Colon (tissue), 2 donors: Measurements from ENCODE around the gene USHBP1.
"Not testable (repeated sequence)": the region's sequence is repeated elsewhere in the genome, so short reads cannot be mapped to it uniquely, and the experiment has no call there.

Experiments used
- FAIRE-seq: peaks from 2 replicates; lab custom pipeline; 2012; peaks lifted over from hg19 to GRCh38; lab: Jason Lieb, UNC
- donor health status: control.
- donor health status: control.

USHBP1 gene

DNA sequence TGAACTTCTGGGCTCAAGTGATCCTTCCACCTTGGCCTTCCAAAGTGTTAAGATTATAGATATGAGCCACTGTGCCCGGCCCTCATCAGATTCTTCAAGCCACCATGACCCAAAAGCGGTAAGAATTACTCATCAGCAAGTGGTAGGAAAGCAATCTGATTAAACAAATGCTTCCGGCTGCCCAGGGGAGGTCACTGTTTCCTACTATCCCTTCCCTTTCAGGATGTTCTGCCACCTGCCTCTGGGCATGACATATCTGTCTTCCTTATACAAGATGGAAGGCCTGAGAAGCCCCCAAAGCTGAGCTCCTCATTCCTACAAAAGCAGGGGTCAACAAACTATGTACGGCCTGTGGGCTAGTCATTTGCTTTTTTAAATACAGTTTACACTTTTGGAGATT is 31.7 kb upstream of the USHBP1 start:
- FAIRE-seq: no peak

DNA sequence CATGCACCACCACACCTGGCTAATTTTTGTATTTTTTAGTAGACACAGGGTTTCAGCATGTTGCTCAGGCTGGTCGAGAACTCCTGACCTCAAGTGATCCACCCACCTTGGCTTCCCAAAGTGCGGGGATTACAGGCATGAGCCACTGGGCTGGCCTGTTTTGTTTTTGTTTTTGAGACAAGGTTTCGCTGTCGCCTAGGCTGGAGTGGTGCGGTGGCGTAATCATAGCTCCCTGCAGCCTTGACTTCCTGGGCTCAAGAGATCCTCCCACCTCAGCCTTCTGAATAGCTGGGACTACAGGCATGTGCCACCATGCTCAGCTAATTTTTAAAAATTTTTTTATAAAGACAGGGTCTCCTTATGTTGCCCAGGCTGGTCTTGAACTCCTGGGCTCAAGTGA is 31.0 kb upstream of the USHBP1 start:
- FAIRE-seq: not testable (repeated sequence)

DNA sequence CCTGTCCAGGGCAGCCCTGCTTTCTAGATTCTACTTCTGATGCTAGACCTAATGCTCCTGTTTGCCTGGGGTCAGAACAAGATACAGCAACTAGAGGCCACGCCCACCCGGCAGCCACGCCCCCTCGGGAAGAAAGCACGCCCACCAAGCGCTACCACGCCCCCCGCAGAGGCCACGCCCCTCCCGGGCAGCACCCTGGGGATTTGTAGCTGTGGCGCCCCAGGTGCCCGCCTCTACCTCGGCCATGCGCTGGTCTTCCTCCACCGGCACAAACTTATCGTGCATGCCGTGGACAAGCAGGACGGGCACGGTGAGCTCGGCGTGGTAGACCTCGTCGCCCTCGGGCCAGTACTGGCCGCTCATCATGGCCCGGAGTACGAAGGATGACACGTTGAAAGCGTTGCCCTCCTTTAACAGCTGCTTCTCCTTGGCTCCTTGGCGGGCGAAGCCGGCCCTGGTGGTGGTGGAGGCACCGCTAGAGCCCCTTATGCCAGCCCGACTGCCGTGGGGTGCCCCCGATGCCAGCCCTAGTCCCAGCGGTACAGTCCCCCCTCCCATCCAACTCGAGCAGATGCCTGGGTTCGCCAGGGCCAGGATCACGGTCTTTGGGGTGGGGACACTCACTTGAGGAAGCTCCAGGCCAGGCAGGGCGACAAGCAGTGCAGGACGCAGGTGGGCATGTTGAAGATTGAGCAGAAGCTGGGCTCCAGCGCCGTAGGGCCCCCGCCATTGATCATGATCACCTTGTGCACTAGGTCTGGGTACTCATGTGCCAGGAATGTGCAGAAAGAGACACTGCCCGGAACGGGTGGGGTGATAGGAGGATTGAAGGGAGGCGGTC is 29.7 kb upstream of the USHBP1 start:
- no peak for FAIRE-seq

DNA sequence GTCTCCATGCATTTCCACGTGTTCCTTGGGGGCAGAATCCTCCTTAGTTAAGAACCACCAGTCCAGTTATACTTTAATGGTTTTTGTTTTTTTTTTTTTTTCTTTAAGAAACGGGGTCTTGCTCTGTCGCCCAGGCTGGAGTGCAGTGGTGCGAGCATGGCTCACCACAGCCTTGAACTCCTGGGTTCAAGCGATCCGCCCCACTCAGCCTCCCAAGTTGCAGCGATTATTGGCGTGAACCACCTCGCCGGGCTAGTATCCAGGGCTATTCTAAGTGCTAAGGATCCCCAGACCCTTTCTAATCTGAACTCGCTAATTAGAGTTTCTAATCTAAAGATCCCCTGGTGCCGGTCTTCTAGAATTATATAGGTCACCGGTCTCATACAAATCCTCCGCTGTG is 29.1 kb upstream of the USHBP1 start:
- no peak for FAIRE-seq

DNA sequence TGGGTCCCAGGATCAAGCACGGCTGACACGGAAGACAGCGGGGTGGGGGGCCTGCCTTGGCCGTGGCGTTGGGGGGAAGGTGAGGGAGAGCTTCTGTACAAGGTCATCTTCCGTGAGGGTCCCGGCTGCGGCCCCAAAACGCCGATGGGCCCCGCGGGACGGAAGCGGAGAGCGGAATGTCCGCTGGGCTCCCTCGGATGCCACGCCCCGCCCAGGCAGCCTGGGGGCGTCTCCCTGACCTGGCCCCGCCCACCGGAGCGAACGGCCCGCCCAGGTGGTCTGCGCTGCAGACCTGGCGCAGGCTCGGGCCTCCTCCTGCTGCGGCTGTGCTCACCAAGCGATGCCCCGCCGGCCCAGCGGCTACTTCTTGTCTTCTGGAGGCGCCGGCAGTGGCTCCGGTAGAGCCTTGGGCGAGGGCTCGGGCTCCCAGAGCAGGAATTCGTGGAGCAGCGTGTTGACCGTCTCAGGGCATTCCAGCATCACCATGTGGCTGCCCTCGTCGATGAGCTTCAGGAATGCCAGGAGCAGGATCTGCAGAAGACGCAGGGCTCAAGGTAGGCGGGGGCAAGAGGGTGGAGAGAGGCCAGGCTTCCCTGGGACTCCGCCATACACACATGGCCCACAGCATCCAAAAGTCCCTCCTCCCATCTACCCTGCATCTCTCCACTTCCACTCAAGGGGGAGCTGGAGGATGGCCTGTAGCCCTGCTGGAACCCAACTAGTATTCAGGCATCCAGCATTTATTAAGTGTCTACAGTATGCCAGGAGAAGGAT is 27.9 kb upstream of the USHBP1 start:
- no peak for FAIRE-seq

DNA sequence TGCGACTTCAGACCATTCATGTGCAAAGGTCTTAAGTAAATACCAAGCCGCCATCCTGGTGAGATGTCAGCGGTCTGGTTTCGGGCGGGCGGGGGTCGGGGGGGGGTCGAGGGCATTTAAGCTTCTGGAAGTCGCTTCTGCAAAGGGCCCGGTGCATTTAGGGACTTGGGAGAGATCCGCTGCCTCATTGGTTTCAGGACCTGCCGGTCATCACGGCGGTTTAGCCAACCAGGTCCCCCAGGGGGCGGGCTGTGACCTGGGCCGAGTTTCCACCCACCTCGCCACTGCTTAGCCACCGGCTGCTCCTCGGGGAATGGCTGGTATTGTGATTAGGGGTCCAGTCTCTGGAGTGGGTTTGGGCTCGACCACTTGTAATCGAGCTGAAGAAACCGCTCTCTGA is 24.9 kb upstream of the USHBP1 start:
- no peak for FAIRE-seq

DNA sequence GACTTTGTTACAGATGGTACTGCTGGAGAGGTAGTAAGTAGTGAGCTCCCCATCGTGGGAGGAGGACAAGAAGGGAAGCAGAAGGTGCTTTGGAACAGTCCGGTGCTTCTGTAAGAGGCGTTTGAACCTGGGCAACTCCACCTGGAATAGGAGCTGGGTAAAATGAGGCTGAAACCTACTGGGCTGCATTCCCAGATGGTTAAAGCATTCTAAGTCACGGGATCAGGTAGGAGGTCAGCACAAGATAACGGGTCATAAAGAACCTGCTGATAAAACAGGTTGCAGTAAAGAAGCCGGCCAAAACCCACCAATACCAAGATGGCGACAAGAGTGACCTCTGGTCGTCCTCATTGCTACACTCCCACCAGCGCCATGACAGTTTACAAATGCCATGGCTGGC is 22.2 kb upstream of the USHBP1 start:
- no peak for FAIRE-seq

DNA sequence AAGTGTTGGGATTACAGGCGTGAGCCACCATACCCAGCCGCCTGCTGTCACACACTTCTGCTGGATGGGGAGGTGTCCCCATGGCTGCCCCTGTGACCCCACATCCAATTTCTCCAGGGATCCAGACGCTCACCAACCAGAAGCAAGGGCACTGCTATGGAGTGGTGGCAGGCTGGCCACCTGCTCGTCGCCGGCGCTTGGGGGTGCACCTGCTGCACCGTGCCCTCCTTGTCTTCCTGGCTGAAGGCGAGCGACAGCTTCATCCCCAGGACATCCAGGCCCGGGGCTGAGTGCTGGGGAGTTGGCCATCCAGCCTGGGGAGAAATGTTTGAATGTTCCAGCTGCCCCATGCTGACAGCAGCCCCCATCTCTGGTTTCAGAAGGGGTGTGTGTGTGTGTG is 21.7 kb upstream of the USHBP1 start:
- no peak for FAIRE-seq

DNA sequence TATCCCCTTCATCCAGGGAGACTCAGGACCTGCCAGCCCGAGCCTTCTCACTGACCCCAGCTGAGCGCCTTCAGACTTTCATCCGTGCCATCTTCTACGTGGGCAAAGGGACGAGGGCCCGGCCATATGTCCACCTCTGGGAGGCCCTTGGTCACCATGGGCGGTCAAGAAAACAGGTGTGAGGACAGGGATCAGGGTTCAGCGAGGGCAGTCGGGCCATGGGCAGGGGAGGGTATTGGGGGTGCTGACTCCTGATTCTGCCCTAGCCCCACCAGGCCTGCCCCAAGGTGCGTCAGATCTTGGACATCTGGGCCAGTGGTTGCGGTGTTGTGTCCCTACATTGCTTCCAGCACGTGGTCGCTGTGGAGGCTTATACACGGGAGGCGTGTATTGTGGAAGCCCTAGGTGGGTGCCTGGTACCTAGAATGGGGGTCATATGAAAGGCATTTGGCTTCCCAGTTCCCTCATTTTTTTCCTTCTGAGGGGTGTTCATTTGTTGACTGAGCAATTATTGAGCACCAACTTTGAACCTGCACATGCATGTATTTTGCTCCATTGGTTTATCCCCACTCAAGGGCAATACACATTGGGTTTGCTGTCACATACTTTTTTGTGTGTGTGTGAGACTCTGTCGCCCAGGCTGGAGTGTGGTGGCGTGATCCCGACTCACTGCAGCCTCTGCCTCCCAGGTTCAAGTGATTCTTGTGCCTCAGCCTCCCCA is 21.0 kb upstream of the USHBP1 start:
- no peak for FAIRE-seq

DNA sequence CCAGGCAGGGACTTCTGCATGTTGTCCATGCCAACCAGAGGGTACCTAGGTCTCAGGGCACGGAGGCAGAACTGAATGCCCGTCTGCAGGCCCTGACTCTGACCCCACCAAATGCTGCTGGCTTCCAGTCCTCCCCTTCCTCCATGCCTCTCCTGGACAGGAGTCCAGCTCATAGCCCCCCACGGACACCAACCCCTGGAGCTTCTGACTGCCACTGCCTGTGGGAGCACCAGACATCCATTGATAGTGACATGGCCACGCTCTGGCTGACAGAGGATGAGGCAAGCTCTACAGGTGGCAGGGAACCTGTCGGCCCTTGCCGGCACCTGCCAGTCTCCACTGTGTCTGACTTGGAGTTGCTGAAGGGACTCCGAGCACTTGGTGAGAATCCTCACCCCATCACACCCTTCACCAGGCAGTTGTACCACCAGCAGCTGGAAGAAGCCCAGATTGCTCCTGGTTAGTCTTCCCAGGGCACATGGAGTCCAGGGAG is 19.0 kb upstream of the USHBP1 start:
- no peak for FAIRE-seq

DNA sequence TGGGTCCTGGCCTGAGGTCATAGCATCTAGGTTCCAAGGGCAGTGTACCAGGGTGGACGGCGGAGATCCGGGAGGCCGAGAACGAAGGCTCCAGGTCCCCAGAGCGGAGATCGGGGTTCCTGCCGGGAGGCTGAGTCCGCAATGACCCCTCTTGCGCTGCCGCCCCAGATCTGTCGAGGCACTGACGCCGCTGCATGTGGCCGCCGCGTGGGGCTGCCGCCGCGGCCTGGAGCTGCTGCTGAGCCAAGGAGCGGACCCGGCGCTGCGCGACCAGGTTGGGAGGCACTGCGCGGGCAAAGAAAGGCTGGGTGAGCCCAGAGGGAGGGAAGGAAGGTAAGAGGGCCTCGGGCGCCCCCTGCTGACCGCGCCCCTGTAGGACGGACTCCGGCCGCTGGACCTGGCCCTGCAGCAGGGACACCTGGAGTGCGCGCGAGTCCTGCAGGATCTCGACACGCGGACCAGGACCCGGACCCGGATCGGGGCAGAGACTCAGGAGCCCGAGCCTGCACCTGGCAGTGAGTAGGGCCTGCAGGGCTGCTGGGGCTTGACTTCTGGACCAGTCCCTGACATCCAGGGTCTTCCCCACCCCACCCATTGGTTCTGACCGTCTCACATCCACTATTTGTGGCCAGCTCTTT is 18.1 kb upstream of the USHBP1 start:
- FAIRE-seq: no peak

DNA sequence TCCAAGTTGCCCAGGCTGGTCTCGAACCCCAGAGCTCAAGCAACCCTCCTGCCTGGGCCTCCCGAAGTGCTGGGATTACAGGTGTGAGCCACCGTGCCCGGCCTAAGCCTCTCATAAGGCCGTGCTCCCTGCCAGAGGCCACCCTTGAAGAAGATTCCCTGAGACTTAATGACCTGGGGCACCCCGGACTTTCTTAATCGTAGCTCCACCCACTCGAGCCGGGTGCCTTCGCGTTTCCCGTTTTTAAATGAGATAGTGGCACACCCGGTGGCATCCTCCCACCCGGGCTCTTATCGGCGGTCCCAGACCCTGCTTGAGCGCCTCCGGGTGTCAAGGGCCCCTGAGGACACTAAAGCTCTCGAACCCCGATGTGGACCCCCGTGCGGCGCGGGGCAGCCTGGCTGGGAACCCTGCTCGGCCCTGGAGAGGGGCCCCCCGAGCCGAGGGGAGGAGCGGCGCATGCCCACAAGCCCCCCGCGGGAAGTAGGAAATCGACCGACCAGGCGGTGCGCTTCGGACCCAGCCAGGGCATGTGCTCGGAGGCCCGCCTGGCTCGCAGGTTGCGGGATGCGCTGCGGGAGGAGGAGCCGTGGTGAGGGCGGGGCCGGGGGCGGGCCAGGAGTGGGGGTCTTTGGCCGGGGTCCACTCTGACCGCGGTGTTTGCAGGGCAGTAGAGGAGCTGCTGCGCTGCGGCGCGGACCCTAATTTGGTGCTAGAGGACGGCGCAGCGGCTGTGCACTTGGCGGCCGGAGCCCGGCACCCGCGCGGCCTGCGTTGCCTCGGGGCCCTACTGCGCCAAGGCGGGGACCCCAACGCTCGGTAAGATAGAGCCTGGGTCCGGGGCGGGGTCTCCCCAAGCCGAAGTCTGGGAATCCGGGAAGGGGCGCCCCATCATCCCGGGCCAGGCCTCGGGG is 17.1 kb upstream of the USHBP1 start, which contains the start of gene ANKLE1:
Gene ANKLE1, plus strand, starts transcription at position 511 of the 914 bp plus-strand sequence. Its CDS starts 20 bp downstream, at position 531.
- no peak for FAIRE-seq

DNA sequence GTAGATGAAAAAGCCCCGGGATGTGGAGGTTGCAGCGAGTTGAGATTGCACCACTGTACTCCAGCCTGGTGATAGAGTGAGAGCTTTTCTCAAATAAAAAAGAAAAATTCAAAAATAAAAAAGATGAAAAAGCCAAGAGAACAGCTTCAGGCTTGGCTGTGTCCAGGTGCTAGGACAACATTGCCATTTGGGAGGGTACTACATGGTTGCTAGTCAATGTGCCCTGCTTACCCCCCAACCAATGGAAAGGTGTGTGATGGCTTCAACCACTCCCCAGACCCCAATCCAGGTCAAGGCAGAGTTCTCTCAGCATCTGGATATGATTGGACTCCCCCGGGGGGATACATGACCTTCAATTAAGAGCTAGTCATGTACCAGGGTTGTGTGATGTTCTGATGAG is 14.9 kb upstream of the USHBP1 start:
- no peak for FAIRE-seq

DNA sequence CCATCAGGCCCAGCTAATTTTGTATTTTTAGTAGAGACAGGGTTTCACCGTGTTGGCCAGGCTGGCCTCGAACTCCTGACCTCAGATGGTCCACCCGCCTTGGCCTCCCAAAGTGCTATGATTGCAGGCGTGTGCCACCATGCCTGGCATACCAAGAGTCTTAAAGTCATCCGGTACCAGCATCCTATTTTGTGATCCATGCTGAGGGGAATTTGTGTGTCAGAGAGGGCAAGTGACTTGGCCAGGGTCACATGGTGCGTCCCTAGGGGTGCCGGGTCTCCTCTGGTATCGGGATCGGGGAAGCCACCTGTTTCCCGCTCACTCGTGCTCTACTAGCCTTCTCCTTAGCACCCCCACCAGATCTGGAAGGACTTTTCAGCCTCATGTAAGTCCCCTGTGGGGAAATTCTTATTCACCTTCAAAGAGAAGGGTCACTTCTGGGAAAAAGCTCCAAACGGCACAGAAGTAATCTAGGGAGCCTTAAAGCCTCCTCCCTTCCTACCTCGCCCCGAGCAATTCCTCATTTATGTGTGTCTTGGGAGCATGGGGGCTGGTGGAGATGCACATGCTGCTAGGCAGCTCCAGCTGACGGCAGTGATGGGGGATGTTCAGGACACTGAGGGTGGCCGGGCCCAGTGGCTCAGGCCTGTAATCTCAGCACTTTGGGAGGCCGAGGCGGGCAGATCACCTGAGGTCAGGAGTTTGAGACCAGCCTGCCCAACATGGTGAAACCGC is 11.1 kb upstream of the USHBP1 start:
- FAIRE-seq: no peak

DNA sequence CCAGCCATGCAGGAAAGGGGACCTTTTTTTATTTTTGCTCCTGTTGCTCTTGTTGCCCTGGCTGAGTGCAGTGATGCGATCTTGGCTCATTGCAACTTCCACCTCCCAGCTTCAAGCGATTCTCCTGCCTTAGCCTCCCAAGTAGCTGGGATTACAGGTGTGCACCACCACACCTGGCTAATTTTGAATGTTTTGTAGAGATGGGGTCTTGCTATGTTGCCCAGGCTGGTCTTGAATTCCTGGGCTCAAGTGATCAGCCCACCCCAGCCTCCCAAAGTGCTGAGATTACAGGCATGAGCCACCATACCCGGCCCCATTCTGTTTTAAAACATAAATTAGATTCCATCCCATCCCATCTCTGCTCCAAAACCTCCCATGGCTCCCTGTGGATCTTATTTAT is 10.3 kb upstream of the USHBP1 start:
- FAIRE-seq: not testable (repeated sequence)

DNA sequence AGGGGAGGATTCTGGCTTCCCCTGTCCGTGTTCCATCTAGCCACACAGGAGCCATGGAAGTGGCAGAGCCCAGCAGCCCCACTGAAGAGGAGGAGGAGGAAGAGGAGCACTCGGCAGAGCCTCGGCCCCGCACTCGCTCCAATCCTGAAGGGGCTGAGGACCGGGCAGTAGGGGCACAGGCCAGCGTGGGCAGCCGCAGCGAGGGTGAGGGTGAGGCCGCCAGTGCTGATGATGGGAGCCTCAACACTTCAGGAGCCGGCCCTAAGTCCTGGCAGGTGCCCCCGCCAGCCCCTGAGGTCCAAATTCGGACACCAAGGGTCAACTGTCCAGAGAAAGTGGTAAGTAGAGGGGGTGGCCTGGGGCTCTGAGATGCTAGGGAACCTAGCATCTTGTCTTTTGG is 4.2 kb upstream of the USHBP1 start:
- no peak for FAIRE-seq

DNA sequence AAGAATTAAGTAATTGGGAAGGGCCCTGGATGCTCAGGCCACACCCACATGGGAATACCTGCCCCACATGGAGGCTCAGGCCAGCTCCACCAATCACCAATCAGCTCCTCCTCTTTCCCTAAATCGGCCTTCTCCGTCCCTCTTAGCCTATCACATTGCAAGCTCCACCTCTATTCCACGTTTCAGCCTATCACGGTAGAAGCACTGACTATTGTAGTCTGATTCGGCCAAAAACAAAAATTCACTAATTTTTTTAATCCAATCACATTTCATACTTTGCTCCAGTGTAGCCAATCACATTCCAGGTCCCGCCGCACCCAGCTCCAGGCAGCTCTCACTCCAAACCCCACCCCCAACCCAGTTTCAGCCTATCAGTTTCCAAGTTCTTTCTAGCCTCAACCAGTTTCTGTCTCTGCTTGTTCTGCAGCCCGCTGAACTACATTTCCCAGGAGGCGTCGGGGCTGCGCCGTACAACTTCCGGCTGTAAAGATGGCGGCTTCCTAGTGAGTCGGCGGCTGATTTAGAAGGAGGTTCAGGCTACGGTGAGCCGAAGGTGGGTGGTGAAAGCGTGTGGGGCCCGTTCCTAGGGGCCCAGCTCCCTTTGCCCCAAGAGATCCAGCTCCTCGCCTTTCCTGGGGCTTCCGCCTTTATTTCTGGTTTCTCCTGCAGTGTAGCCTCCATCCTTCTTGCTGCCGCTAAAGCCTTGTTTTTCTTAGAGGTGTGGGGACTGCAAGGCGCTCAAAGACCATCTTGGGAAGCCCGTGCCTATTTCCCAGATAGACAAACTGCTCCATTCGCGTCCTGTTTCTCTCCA is 2.6 kb upstream of the USHBP1 start, which contains the start of gene BABAM1:
Gene BABAM1, plus strand, starts transcription at position 469 of the 814 bp plus-strand sequence. CDS start 1,364 bp downstream, outside the sequence.
- FAIRE-seq: peak; percentile 97

DNA sequence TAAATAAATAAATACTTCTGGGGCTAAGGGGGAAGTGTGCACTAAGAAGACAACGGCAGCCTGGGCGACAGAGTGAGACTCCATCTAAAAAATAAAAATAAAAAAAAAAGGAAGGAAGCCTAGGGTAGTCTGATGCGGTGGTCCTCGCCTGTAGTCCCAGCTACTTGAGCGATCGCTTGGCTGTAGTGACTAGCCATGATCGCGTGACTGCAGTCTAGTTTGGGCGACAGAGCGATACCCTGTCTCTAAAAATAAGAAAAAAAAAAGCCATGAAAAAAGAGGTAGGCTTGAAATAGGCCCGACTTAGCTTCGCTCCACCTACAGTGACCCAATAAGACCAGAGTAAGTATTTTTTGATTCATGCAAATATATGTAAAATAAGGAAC is 2.0 kb upstream of the USHBP1 start:
- FAIRE-seq: no peak

DNA sequence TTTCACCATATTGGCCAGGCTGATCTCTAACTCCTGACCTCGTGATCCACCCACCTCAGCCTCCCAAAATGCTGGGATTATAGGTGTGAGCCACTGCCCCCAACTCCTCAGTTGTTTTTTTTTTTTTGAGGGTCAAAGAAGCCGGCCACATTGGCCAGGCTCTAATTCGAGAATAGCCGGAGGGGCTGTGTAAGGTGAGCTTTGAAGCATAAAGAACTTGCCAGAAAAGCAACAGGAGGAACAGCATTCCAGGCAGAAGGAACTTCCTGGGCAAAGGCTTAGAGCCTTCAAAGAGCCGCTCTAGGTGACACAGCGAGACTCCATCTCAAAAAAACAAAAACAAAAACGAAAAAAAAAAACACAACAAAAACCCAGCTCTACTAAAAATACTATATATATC is 1.5 kb upstream of the USHBP1 start:
- FAIRE-seq: no peak
